OCI-LY1 (cell line): ENCODE results near the gene NRIP1.
"Not testable (repeated sequence)": the region's sequence is repeated elsewhere in the genome, so short reads cannot be mapped to it uniquely, and the experiment has no call there.

Experiments
- H2AFZ ChIP-seq: fragments of 200-600 bp; sonication (generic), shearing (Covaris generic); 2 replicates; pipeline ENCODE4 v1.6.0; 2014; ENCODE audit warnings: antibody characterized with exemption, mild to moderate bottlenecking, low read length
- H3F3A ChIP-seq: fragments of 200-600 bp; sonication (generic), shearing (Covaris generic); 2 replicates; pipeline ENCODE4 v1.6.0; 2014; ENCODE audit warnings: mild to moderate bottlenecking, antibody characterized with exemption, low read length, moderate library complexity; ENCODE audit not compliant: insufficient read depth
- H3K27ac ChIP-seq: fragments of 200-600 bp; sonication (generic); 2 replicates; pipeline ENCODE4 v1.5.1; 2014; ENCODE audit warnings: low read length, mixed run types, mild to moderate bottlenecking, low read depth; ENCODE audit not compliant: poor library complexity, severe bottlenecking
- H3K27me3 ChIP-seq: fragments of 200-600 bp; sonication (generic); 2 replicates; pipeline ENCODE4 v1.6.0; 2014; ENCODE audit warnings: antibody characterized with exemption, mild to moderate bottlenecking, low read length, moderate library complexity; ENCODE audit not compliant: insufficient read depth
- H3K36me3 ChIP-seq: fragments of 200-600 bp; sonication (generic); 2 replicates; pipeline ENCODE4 v1.6.1; 2014; ENCODE audit warnings: mild to moderate bottlenecking, antibody characterized with exemption, low read length, moderate library complexity, mixed read lengths; ENCODE audit not compliant: insufficient read depth
- H3K4me1 ChIP-seq: fragments of 200-600 bp; sonication (generic); 2 replicates; pipeline ENCODE4 v1.5.1; 2014; ENCODE audit warnings: mild to moderate bottlenecking, low read length, moderate library complexity; ENCODE audit not compliant: insufficient read depth, severe bottlenecking
- H3K4me2 ChIP-seq: fragments of 200-600 bp; sonication (generic), shearing (Covaris generic); 2 replicates; pipeline ENCODE4 v1.6.1; 2014; ENCODE audit warnings: low read length
- H3K4me3 ChIP-seq: fragments of 200-600 bp; sonication (generic); 2 replicates; pipeline ENCODE4 v1.5.1; 2014; ENCODE audit warnings: low read length, low read depth, mild to moderate bottlenecking, mixed read lengths; ENCODE audit not compliant: poor library complexity, severe bottlenecking
- H3K79me2 ChIP-seq: fragments of 200-600 bp; shearing (Covaris generic); 2 replicates; pipeline ENCODE4 v1.6.1; 2016; ENCODE audit warnings: mixed run types, low read length, mixed read lengths; ENCODE audit not compliant: insufficient read depth
- H3K9ac ChIP-seq: fragments of 200-600 bp; sonication (generic), shearing (Covaris generic); 2 replicates; pipeline ENCODE4 v1.6.1; 2014; ENCODE audit warnings: mild to moderate bottlenecking, low read length, mixed read lengths
- H3K9me2 ChIP-seq: fragments of 200-600 bp; sonication (generic), shearing (Covaris generic); 2 replicates; pipeline ENCODE4 v1.6.1; 2014; ENCODE audit warnings: low read depth, mild to moderate bottlenecking, low read length, mixed read lengths
- H3K9me3 ChIP-seq: fragments of 200-600 bp; shearing (Covaris generic); 2 replicates; pipeline ENCODE4 v1.6.1; 2014; ENCODE audit warnings: low read length, mixed read lengths
- H4K20me1 ChIP-seq: fragments of 200-600 bp; sonication (generic), shearing (Covaris generic); 2 replicates; pipeline ENCODE4 v1.6.0; 2016; ENCODE audit warnings: mild to moderate bottlenecking, low read length; ENCODE audit not compliant: insufficient read depth
- EZH2 ChIP-seq: fragments of 200-600 bp; sonication (generic), shearing (Covaris generic); IDR thresholded peaks from 2 replicates; pipeline ENCODE4 v1.8.0; 2017; ENCODE audit warnings: borderline replicate concordance, mixed run types, mild to moderate bottlenecking, antibody characterized with exemption, low read length, moderate library complexity, mixed read lengths
- TF ChIP-seq, protein P1 (sequence below): fragments of 200-600 bp; sonication (generic), shearing (Covaris generic); IDR thresholded peaks from 2 replicates; pipeline ENCODE4 v1.5.1; 2017; ENCODE audit warnings: mild to moderate bottlenecking, antibody characterized with exemption, low read length, moderate library complexity, mixed read lengths

The NRIP1 gene

DNA sequence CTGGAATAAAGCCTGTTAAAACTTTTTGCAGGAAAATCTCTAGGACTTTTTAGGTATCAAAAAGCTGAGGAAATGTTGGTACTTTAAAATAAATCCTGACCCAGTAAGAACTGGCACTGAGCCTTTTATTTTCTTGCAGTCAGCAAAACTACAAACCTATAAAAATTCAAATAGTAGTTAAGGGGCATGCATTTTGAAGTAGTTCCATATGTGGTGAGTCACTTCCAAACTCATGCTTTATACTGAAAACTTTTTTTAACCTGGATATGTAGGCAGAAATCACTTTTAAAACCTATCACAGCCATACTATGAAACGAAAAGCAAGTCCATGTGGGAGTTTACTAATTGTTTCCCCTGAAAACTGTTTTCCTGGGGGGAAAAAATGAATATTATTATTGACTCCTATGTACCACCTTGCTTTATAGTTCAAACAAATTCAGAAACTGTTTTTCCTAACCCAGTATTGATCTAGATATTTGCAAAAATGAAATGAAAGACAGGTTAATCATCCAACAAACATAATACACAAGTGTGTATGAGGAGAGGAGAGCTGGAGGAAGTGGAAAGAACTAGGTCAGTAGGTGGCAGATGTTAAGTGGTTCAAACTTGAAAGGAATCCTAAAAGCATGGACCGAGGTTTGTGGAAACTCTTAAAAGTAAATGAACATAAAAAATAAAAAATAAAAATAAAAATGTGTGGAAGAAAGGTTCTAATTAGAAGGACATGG lies 30.5 kb downstream of the NRIP1 start:
- Histone ChIP-seq H3K9me3 (no peaks in the 10 kb centered on the region), H3F3A (no peaks in the 10 kb centered on the region), H3K9ac (no peak overlapping the region), H3K4me2 (no peak overlapping the region), H3K36me3 (no peaks in the 10 kb centered on the region), H4K20me1 (no peaks in the 10 kb centered on the region), H3K27ac (no peak overlapping the region), H2AFZ (no peak overlapping the region), H3K27me3 (no peaks in the 10 kb centered on the region), H3K79me2 (no peaks in the 10 kb centered on the region), H3K4me3 (no peak overlapping the region), H3K9me2 (no peaks in the 10 kb centered on the region), H3K4me1 (no peaks in the 10 kb centered on the region)
- TF ChIP-seq, protein P1, sequence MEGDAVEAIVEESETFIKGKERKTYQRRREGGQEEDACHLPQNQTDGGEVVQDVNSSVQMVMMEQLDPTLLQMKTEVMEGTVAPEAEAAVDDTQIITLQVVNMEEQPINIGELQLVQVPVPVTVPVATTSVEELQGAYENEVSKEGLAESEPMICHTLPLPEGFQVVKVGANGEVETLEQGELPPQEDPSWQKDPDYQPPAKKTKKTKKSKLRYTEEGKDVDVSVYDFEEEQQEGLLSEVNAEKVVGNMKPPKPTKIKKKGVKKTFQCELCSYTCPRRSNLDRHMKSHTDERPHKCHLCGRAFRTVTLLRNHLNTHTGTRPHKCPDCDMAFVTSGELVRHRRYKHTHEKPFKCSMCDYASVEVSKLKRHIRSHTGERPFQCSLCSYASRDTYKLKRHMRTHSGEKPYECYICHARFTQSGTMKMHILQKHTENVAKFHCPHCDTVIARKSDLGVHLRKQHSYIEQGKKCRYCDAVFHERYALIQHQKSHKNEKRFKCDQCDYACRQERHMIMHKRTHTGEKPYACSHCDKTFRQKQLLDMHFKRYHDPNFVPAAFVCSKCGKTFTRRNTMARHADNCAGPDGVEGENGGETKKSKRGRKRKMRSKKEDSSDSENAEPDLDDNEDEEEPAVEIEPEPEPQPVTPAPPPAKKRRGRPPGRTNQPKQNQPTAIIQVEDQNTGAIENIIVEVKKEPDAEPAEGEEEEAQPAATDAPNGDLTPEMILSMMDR = no peak

GRCh38 chr21:15031790-15032357 lies 32.9 kb downstream of the NRIP1 start:
- Histone ChIP-seq H3K27me3 (no peaks in the 10 kb centered on the region), H2AFZ (no peak overlapping the region), H3F3A (no peaks in the 10 kb centered on the region), H3K79me2 (no peaks in the 10 kb centered on the region), H3K27ac (no peak overlapping the region), H3K4me1 (no peaks in the 10 kb centered on the region), H4K20me1 (no peaks in the 10 kb centered on the region), H3K4me3 (no peak overlapping the region), H3K36me3 (no peaks in the 10 kb centered on the region), H3K4me2 (no peak overlapping the region), H3K9me3 (no peaks in the 10 kb centered on the region), H3K9me2 (no peaks in the 10 kb centered on the region), H3K9ac (no peak overlapping the region)
- TF ChIP-seq, protein P1 = no peak
- TF ChIP-seq EZH2 = no peak

DNA sequence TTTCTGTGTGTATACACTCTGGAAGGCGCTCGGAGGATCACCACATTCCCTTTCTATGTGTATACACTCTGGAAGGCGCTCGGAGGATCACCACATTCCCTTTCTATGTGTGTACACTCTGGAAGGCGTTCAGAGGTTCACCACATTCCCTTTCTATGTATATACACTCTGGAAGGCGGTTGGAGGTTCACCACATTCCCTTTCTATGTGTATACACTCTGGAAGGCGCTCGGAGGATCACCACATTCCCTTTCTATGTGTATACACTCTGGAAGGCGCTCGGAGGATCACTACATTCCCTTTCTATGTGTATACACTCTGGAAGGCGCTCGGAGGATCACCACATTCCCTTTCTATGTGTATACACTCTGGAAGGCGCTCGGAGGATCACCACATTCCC lies 33.4 kb downstream of the NRIP1 start:
- H3K9me3 ChIP-seq, H3K27me3 ChIP-seq, H3K27ac ChIP-seq, H3K79me2 ChIP-seq, H3K9me2 ChIP-seq, H3F3A ChIP-seq, H3K36me3 ChIP-seq, H4K20me1 ChIP-seq, H3K4me2 ChIP-seq, H2AFZ ChIP-seq, H3K9ac ChIP-seq, H3K4me1 ChIP-seq, H3K4me3 ChIP-seq: not testable (repeated sequence)

DNA sequence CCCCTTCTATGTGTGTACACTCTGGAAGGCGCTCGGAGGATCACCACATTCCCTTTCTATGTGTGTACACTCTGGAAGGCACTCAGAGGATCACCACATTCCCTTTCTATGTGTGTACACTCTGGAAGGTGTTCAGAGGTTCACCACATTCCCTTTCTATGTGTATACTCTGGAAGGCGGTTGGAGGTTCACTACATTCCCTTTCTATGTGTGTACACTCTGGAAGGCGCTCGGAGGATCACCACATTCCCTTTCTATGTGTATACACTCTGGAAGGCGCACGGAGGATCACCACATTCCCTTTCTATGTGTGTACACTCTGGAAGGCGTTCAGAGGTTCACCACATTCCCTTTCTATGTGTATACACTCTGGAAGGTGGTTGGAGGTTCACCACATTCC lies 33.9 kb downstream of the NRIP1 start:
- H3K79me2 ChIP-seq = not testable (repeated sequence)

More for the DNA sequence above, 33.9 kb downstream of the NRIP1 start:
- H3K9me3 ChIP-seq, H3K4me1 ChIP-seq, H3K4me3 ChIP-seq, H3K36me3 ChIP-seq, H3K4me2 ChIP-seq, H3K27me3 ChIP-seq, H3K9ac ChIP-seq, H3K27ac ChIP-seq, H2AFZ ChIP-seq, H3K9me2 ChIP-seq, H3F3A ChIP-seq, H4K20me1 ChIP-seq: not testable (repeated sequence)
